ENCODE results near the gene DMBT1. TPM values are rescaled to one million over a fixed set of nuclear protein-coding genes. Genes with fewer than 3 reads are reported as not detected.

Gene DMBT1
- polyA plus RNA-seq, 1 donor (not counting 4 experiments of a cell fraction or from before 2014, with no cell fraction given) = 0.04 TPM

- H3K4me3 ChIP-seq (ENCODE audit: control insufficient read depth in 2 of 3, extremely low read depth in 1 of 3, insufficient read depth in 2 of 3, low read depth in 1 of 3, low read length in 3 of 3) = no peak overlapping the region
- no peaks in the 10 kb centered on the region for H4K20me1 ChIP-seq (ENCODE audit: control insufficient read depth, extremely low read depth, insufficient read depth, low read length)
- H3K27me3 ChIP-seq (ENCODE audit: control insufficient read depth, extremely low read depth, insufficient read depth, low read length) = peaks cover 12% of the 10 kb centered on the region
- H2AFZ ChIP-seq (ENCODE audit: control insufficient read depth, low read length) = no peak overlapping the region
- dilution Hi-C loops (cut with MboI; ENCODE audit: extremely low pct_ligation_motif_present, low sequenced_read_pairs) = no loop called here
- no peak overlapping the region for H3K4me2 ChIP-seq (ENCODE audit: control insufficient read depth, extremely low read depth, insufficient read depth, low read depth, low read length)
- H3K27ac ChIP-seq (ENCODE audit: control insufficient read depth, insufficient read depth, low read length) = no peak overlapping the region
- TF ChIP-seq, protein P1, sequence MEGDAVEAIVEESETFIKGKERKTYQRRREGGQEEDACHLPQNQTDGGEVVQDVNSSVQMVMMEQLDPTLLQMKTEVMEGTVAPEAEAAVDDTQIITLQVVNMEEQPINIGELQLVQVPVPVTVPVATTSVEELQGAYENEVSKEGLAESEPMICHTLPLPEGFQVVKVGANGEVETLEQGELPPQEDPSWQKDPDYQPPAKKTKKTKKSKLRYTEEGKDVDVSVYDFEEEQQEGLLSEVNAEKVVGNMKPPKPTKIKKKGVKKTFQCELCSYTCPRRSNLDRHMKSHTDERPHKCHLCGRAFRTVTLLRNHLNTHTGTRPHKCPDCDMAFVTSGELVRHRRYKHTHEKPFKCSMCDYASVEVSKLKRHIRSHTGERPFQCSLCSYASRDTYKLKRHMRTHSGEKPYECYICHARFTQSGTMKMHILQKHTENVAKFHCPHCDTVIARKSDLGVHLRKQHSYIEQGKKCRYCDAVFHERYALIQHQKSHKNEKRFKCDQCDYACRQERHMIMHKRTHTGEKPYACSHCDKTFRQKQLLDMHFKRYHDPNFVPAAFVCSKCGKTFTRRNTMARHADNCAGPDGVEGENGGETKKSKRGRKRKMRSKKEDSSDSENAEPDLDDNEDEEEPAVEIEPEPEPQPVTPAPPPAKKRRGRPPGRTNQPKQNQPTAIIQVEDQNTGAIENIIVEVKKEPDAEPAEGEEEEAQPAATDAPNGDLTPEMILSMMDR (optimal IDR thresholded peaks at IDR 0.05 in 1 of 3, IDR thresholded peaks at IDR 0.05 in 1 of 3, conservative IDR thresholded peaks at IDR 0.05 in 1 of 3; ENCODE audit: extremely low read depth in 1 of 3, insufficient read depth in 2 of 3, low read length in 3 of 3) = no peak
- no peak for TF ChIP-seq EZH2 (IDR thresholded peaks at IDR 0.05; ENCODE audit: low read length)
- H3K9me1 ChIP-seq (ENCODE audit: control insufficient read depth, extremely low read depth, insufficient read depth, low read length) = no peaks in the 10 kb centered on the region
- no peak for DNase-seq (ENCODE audit: low read depth, low spot score)
- FAIRE-seq = no peak
- H3K79me2 ChIP-seq (ENCODE audit: control insufficient read depth, insufficient read depth, low read length) = no peaks in the 10 kb centered on the region
- H3K36me3 ChIP-seq (ENCODE audit: control insufficient read depth in 2 of 2, extremely low read depth in 1 of 2, insufficient read depth in 2 of 2, low read length in 2 of 2) = no peaks in the 10 kb centered on the region
- H3K4me1 ChIP-seq (ENCODE audit: control insufficient read depth, extremely low read depth, insufficient read depth, low read length) = no peaks in the 10 kb centered on the region
- H3K9ac ChIP-seq (ENCODE audit: control insufficient read depth, extremely low read depth, insufficient read depth, low read length) = no peak overlapping the region
- no peaks in the 10 kb centered on the region for H3K9me3 ChIP-seq (ENCODE audit: control insufficient read depth, low read depth, low read length)
Observed at GRCh38 chr10:122575776-122576175, 15.2 kb downstream of the DMBT1 start.

GRCh38 chr10:122576291-122576690 is 15.7 kb downstream of the DMBT1 start:
- Histone ChIP-seq H3K27ac (ENCODE audit: control insufficient read depth, insufficient read depth, low read length) (no peak overlapping the region), H3K4me3 (ENCODE audit: control insufficient read depth in 2 of 3, extremely low read depth in 1 of 3, insufficient read depth in 2 of 3, low read depth in 1 of 3, low read length in 3 of 3) (no peak overlapping the region), H3K36me3 (ENCODE audit: control insufficient read depth in 2 of 2, extremely low read depth in 1 of 2, insufficient read depth in 2 of 2, low read length in 2 of 2) (no peaks in the 10 kb centered on the region), H3K27me3 (ENCODE audit: control insufficient read depth, extremely low read depth, insufficient read depth, low read length) (peaks cover 10% of the 10 kb centered on the region), H3K9ac (ENCODE audit: control insufficient read depth, extremely low read depth, insufficient read depth, low read length) (no peak overlapping the region), H3K4me2 (ENCODE audit: control insufficient read depth, extremely low read depth, insufficient read depth, low read depth, low read length) (no peak overlapping the region), H2AFZ (ENCODE audit: control insufficient read depth, low read length) (no peak overlapping the region), H3K9me3 (ENCODE audit: control insufficient read depth, low read depth, low read length) (no peaks in the 10 kb centered on the region), H3K79me2 (ENCODE audit: control insufficient read depth, insufficient read depth, low read length) (no peaks in the 10 kb centered on the region), H4K20me1 (ENCODE audit: control insufficient read depth, extremely low read depth, insufficient read depth, low read length) (no peaks in the 10 kb centered on the region), H3K9me1 (ENCODE audit: control insufficient read depth, extremely low read depth, insufficient read depth, low read length) (no peaks in the 10 kb centered on the region), H3K4me1 (ENCODE audit: control insufficient read depth, extremely low read depth, insufficient read depth, low read length) (no peaks in the 10 kb centered on the region)
- no peak for FAIRE-seq
- no peak for TF ChIP-seq EZH2 (IDR thresholded peaks at IDR 0.05; ENCODE audit: low read length)
- TF ChIP-seq, protein P1 (optimal IDR thresholded peaks at IDR 0.05 in 1 of 3, IDR thresholded peaks at IDR 0.05 in 1 of 3, conservative IDR thresholded peaks at IDR 0.05 in 1 of 3; ENCODE audit: extremely low read depth in 1 of 3, insufficient read depth in 2 of 3, low read length in 3 of 3) = no peak
- dilution Hi-C loops (cut with MboI; ENCODE audit: extremely low pct_ligation_motif_present, low sequenced_read_pairs) = no loop called here
- DNase-seq (ENCODE audit: low read depth, low spot score) = no peak

Data from keratinocyte (primary cell).